Iris pigment epithelial cell (primary cell): Measurements from ENCODE around the gene SUMF2.
A peak's percentile ranks its signal among the peaks of the same experiment; 100 is the strongest.
"Not testable (repeated sequence)": the region's sequence is repeated elsewhere in the genome, so short reads cannot be mapped to it uniquely, and the experiment has no call there.

Experiments
- DNase-seq: peaks from one replicate; pipeline ENCODE4 v3.0.0-alpha.2; 2011; ENCODE audit warnings: low read depth

The SUMF2 gene

DNA sequence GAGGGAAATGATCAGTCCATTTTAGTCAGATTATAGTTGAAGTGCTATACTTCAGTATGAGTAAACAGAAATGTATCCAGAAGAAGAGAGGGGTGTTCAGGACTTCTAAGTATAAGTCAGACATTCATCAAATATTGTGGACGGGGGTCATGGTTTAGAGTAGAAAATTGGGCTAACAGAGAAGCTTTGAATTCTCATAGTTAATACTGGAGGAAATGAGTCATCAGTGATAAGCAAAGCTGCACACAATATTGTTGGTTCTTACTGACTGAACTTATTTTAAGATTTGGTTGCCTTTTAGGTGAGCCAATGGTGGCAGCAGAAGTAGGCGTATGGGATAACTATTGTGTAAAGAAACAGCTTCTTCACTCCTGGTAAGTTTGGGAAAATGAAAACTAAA, 1.7 kb upstream of the SUMF2 start:
- peak; percentile 89 for DNase-seq

DNA sequence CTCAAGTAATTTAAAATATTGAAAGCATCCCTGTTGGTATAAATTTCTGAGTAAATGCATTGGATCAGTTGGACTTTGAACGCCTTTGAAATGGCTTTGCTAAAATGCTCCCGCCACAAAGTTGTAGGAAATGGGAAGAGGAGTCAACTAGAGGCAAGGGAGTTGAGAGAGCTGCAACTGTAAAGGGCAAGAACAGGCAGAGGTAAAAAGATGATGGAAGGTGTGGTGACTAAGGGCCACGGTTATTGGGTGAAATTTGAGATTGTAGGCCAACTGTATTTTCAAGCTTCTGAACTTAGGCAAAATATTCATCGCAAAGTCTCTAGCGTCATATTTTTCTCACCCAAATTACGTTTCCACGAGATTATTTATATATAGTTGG, 595 bp upstream of the SUMF2 start:
- DNase-seq = no peak

DNA sequence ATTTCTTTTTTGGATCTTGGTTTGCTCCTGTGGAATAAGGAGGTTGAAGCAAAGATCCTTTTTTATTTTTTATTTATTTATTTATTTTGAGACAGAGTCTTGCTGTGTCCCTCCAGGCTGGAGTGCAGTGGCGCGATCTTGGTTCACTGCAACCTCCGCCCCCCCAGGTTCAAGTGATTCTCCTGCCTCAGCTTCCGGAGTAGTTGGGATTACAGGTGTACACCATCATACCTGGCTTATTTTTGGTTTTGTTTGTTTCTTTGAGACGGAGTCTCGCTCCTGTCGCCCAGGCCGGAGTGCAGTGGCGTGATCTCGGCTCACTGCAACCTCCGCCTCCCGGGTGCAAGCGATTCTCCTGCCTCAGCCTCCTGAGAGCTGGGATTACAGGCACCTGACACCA, 2.3 kb downstream of the SUMF2 start:
- not testable (repeated sequence) for DNase-seq

DNA sequence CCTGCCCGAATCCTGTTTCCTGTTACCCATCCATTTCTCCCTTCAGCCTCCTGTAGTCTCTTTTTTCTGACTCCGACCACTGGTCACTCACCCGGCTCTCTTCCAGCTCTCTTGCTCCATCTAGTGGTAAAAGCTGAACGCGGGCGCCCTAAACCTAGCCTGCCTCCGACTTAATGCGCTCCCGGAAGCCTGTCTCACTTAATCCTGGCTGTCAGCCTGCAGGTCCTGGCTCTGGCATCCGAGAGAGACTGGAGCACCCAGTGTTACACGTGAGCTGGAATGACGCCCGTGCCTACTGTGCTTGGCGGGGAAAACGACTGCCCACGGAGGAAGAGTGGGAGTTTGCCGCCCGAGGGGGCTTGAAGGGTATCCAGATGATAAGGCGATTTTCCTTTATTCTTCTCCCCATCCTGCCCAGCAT, 10.3 kb downstream of the SUMF2 start:
- DNase-seq = peak; percentile 75

DNA sequence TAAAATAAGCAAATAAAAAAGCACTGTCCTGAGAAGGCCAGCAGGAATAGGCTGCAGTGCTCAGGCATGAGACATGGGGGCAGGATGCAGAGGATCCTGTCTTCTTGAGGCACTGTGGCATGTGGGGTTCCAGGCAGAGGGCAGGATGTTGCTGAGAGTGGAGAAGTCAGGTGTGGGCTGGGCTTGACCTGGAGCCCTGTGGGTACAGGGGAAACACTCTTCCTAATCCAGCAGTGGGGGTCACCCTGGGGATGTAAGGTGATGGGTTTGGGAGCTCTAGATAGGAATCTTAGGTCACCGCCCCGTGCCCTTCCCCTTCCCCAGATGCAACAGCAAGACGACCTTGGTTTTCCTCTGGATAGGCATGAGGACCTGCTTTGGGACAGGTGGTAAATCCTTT, 13.6 kb downstream of the SUMF2 start:
- DNase-seq = no peak

DNA sequence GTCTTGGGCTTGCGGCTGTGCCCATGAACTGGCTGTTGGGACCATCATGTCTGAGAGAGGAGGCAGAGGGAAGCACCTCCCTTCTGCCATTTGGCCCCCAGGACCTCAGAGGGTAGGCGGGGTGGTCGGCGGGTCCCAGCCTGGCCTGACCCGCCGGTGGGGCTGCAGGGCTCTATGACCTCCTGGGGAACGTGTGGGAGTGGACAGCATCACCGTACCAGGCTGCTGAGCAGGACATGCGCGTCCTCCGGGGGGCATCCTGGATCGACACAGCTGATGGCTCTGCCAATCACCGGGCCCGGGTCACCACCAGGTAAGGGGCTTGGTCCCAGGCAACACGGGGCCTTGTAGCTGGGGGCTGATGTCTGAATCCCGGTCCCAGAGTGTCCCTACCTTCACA, 14.1 kb downstream of the SUMF2 start:
- DNase-seq = no peak

DNA sequence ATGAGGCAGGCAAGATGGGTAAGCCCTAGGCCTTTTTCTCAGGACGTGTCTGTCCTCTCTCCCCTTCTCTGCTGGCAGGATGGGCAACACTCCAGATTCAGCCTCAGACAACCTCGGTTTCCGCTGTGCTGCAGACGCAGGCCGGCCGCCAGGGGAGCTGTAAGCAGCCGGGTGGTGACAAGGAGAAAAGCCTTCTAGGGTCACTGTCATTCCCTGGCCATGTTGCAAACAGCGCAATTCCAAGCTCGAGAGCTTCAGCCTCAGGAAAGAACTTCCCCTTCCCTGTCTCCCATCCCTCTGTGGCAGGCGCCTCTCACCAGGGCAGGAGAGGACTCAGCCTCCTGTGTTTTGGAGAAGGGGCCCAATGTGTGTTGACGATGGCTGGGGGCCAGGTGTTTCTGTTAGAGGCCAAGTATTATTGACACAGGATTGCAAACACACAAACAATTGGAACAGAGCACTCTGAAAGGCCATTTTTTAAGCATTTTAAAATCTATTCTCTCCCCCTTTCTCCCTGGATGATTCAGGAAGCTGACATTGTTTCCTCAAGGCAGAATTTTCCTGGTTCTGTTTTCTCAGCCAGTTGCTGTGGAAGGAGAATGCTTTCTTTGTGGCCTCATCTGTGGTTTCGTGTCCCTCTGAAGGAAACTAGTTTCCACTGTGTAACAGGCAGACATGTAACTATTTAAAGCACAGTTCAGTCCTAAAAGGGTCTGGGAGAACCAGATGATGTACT, 15.5 kb downstream of the SUMF2 start:
- DNase-seq = peak; percentile 81

DNA sequence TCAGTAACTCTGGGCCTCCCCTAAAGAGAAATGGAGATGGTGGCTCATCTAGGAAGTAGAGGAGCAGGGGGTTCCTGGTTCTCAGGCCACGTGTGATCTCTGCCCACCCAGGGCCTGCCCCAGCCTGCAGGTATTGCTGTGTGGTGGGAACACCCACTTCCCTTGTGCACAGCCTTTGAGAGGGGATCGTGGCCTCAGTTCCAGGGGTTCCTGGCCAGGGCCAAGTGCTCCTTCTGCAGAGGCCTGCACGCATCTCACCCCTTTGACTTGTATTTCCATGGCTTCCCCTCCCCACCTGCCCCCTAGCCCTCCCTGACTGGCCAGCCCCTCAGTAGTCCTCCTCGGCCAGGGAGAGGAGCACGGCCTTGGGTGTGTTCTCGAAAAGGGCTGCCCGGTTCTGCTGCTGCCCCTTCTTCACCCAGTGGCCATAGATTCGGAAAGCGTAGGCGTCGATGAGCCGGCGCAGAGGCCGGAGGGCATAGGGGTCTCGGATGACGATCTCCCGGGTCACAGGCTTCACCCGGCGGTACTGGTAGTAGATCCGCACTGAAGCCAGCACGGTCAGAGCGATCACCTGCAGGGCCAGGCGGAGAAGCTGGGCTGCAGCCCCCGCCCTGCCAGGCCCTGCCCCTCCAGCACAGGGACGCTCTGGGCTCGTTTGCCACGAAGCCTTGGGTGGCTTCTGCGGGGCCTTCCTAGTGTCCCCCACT, 16.8 kb downstream of the SUMF2 start:
- DNase-seq = not testable (repeated sequence)

DNA sequence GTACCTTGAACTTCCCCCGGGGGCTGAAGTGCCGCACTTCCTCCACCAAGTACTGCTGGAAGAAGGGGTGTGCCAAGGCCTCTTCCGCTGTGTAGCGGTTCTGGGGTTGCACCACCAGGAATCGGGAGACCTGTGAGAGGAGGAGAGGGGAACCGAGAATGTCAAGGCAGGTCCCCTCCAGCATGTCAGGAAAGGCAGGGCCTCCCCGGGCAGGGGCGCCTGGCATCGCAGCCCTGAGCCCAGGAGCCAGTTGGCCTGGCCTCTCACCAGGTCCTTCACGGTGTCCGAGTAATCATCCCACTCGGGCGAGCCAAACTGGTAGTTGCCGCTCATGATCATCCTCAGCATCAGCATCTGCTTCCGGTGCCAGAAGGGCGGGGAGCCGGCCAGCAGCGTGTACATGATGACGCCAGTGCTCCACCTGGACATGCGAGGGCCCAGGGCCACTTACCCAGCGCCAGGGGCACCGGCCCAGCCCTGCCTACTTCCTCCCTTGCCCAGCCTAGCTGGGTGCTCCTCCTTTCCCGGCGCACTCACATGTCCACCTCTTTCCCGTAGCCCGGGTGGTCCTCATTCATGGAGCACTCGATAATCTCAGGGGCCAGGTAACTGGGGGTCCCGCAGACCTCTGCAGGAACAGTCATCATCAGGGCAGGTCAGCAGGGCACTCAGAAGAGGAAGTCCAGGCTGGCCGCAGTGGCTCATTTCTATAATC, 17.7 kb downstream of the SUMF2 start:
- DNase-seq = no peak

DNA sequence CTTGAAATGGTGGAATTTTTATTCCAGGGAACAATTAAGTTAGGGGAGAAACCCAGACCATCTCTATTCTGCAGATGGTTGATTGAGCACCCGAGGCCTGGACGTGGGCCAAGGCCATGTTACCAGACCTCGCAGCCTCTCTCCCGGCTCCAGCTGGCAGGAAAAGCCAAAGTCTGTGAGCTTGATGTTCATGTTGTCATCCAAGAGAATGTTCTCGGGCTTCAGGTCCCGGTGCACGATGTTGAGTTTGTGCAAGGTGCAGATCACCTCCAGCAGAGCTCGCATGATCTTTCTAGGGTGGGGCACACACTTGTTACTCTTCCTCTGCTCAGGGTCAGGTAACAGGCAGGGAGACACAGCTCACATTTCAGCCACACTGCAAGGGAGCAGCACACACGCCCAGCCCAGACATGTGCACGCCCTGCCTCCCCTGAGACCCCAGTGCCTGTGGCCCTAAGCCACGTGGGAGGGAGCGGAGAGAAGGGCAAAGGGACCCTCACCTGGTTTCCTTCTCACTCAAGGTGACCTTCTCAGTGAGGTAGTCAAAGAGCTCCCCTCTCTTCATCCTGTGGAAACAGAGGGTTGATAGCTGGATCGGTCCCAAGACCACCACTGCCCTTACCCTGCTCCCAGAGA, 19.2 kb downstream of the SUMF2 start:
- DNase-seq = no peak

DNA sequence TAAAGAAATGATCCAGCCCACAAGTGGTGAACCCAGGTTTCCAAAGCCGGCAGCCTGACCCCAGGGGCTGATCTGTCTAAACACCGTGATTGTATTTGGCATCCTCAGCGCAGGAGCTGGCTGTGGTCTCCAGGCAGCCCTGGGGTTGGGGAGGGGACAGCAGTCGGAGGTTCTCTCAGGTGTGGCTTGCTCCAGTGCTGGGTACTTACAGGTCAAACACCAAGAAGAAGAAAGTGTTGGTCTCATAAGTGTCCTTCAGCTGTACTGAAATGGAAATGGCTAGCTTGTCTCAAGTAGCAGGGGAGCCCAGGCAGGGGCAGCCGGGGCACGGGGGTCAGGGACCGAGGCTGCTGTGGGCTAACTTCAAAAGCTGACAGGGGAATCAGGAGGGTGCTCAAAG, 22.7 kb downstream of the SUMF2 start:
- no peak for DNase-seq

DNA sequence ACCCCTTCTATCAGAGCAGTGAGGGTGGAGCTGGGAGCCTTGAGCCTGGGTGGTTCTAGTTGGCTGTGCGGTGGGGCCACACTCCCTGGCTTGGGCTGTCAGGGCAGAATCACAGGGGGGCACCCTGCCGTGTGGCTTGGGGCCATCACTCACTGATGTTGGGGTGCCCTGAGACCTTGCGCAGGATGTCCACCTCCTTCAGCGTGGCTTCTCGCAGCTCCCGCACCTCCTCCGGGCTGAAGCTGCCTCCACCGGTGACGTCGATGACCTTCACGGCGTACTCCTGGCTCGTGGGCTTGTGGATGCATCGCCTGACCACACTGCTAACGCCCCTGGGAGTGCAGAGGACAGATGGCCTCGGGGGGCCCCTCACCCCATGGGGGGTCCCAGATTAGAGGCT, 23.4 kb downstream of the SUMF2 start:
- no peak for DNase-seq

DNA sequence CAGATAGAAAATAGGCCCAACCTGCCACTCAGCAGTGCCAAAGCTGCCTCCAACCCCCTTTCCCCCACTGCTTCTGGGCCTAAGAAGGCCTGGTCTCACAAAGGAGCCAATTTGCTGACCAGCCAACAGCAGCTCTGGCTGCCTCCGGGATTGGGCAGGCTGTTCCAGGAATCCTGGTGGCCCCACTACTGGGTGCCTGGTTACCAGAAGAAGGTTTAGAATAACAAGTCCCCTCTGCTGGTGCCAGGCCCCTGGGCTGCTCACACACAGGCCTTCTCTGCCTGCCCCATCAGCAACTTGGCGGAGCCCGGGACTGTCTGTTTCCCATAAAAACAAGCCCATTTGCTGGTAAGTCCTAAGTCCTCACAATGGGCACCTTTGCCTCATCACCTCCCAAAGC, 27.5 kb downstream of the SUMF2 start:
- no peak for DNase-seq

DNA sequence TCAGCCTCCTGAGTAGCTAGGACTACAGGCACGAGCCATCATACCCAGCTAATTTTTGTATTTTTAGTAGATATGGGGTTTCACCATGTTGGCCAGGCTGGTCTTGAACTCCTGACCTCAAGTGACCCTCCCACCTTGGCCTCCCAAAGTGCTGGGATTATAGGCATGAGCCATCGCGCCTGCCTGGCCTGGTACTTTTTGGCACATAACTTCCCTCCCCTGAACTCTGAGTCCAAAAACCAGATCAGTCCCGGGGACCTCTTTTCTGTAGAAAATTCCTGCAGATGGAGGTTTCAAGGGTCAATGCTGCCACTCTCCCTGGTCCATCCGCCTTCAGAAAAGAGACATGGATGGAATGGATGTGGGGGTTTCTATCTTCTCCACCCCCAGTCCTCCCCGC, 28.3 kb downstream of the SUMF2 start:
- not testable (repeated sequence) for DNase-seq

DNA sequence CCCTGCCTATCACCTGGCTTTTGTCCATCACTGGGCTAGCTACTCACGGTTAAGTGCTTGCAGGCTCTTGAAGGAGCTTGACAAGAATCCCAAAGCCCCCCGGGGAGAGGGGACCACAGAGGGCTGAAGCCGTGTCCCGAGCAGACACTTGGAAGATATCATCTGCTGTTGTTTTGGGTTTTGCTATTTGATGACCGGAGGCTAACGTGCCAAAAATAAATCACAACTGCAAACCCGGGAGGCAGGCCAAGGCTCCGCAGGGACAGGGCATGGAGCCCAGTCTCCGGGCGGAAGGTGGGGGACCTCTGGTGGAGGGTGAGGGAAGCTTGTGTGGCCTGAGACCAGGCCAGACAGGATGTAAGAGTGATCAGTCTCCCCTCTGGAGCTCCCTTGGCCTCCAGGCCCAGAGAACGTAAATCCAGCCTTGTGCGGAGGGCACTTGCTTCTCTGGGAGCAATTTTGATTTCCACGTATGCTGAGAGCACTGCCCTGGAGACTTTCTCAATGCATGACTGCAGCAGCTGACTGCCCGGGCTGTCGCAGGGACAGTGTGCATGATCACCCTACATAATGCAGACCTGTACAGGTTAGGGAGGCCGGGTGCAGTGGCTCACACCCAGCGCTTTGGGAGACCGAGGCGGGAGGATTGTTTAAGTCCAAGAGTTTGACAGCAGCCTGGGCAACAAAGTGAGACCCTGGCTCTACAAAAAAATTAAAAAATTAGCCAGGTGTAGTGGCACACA, 28.9 kb downstream of the SUMF2 start, which contains the start of gene PHKG1:
Gene PHKG1, minus strand, starts transcription at position 164 of the 743 bp plus-strand sequence. CDS start 4,011 bp downstream, outside the sequence.
- DNase-seq = peak; percentile 82

DNA sequence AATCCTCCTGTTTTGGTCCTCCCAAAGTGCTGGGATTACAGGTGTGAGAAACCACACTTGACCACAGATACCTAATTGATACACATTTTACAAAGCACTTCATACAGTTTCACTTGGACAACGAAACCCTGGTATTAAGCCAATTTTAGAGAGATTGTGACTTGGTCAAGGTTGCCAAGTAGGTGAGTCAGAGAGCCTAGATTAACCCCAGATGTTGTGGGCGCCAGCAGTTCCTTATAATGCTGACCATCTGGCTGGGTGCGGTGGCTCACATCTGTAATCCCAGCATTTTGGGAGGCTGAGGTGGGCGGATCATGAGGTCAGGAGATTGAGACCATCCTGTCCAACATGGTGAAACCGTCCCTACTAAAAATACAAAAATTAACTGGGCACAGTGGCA, 33.6 kb downstream of the SUMF2 start:
- DNase-seq = peak; percentile 80

DNA sequence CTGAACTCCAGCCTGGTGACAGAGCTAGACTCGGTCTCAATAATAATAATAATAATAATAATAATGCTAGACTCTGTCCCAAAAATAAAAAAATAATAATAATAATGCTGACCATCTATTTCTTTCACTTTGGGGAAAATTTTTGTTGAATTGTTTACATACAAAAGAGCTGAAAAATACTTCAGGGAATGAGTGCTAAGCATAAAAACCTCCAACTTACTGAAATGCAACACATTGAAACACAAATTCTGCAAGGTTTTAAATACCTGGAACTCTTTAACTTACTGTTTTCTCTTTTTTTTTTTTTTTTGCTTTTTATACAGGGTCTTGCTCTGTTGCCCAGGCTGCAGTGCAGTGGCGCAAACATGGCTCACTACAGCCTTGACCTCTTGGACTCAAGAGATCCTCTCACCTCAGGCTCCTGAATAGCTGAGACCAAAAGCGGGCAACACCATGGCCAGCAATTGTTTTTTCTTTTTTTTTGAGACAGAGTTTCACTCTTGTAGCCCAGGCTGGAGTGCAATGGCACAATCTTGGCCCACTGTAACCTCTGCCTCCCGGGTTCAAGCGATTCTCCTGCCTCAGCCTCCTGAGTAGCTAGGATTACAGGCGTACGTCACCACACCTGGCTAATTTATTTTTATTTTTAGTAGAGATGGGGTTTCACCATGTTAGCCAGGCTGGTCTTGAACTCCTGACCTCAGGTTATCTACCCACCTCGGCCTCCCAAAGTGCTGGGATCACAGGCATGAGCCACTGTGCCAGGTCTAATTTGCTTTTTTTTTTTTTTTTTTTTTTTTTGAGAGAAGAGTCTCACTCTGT, 34.3 kb downstream of the SUMF2 start:
- DNase-seq = not testable (repeated sequence)

DNA sequence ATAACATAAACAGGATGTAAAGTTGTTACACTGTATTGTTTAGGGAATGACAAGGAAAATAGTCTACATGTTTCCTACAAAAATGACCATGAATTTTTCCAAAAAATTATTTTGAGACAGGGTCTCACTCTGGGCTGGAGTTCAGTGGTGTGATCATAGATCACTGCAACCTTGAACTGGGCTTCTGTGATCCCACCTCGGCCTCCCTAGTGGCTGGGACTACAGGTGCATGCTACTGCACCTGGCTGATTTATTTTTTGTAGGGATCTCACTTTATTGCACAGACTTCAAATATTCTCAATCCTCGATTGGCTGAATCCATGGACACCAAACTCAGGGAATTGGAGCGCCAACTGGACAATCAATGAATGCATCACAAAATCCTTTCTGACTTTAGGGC, 35.6 kb downstream of the SUMF2 start:
- DNase-seq = no peak

DNA sequence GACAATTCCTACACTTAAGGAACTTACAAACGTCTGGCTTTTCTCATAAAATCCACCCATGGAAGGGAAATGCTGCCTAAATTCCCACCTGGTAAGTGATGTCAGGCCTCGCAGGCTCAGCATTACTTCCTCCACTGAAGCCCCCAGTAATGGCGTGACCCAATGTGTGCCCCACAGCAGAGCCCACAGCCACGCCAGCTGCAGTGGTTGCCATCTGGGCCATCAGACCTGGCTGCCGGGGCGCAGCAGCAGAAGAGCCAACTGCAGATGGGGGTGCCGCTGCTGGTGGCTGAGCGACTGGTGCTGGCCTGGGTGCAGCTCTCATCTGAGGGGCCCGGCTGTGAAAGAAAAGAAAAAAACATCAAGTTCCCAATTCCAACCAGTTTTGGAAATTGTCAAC, 40.1 kb downstream of the SUMF2 start:
- not testable (repeated sequence) for DNase-seq

DNA sequence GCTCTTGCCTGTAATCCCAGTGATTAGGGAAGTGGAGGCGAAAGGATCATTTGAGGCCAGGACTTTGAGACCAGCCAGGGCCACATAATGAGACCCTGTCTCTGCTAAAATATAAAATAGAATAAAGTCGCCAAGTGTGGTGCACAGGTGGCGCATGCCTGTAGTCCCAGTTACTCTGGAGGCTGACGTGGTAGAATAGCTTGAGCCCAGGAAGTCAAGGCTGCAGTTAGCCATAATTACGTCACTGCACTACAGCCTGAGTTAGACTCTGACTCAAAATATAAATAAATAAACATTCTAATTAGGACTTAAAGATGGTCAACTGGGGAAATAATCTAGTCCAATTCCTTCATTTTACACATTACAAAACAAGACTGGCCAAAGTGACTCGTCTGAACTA, 41.4 kb downstream of the SUMF2 start:
- DNase-seq = peak; percentile 89
